ENCODE results near the gene SMARCC2. TPM values are rescaled to one million over a fixed set of nuclear protein-coding genes. Genes with fewer than 3 reads are reported as not detected.
A peak's percentile ranks its signal among the peaks of the same experiment; 100 is the strongest.

The SMARCC2 gene
- total and polyA plus RNA-seq, 9 of the 15 experiments (the other 6 are each of a cell fraction or from before 2014, with no cell fraction given), result 11.9 to 86.0 (median 36.6) TPM

DNA sequence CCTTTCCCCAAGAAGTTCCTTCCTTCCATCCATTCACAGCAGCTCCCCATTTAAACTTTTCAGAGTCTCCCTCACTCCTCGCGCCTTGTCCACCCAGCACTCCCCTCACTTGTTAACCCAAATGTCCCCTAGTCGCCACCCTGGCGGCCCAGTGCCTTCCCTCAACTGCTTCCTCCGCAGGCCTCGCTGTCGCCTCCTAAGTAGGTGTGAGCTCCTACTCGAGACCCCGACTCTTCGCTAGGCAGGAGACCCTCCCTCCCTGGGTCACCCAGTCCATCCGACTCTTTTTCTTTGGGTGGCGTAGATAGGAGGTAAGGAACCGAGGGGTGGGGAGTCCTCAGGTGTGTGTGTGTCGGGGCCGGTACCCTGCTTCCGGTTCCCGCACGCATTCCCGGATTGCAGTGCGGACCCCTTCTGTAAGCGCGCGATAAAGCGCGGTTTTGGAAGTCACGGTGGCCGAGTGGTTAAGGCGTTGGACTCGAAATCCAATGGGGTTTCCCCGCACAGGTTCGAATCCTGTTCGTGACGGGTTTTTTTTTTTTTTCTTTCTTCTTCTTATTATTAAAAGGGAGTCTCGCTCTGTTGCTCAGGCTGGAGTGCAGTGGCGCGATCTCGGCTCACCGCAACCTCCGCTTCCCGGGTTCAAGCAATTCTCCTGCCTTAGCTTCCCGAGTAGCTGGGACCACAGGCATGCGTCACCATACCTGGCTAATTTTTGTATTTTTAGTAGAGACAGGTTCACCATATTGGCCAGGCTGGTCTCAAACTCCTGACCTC is 823 bp upstream of the SMARCC2 start (continued):
- TF ChIP-seq EP400 (IDR thresholded peaks at IDR 0.05) (peak; percentile 74), ATF1 (CRISPR knock-in tag; IDR thresholded peaks at IDR 0.05) (no peak), ATF1 (tag; IDR thresholded peaks at IDR 0.05) (peak; percentile 58), WHSC1 (IDR thresholded peaks at IDR 0.05; ENCODE audit: low read length) (no peak), TAF7 (tag; IDR thresholded peaks at IDR 0.05) (0 out of 2 replicates have a peak, but pooled peaks have one; percentile 42), NEUROD1 (IDR thresholded peaks at IDR 0.05; ENCODE audit: borderline replicate concordance, low read depth, low read length, partially characterized antibody) (peak; percentile 20), ETV6 (IDR thresholded peaks at IDR 0.05; ENCODE audit: borderline replicate concordance in 1 of 2, low read depth in 2 of 2, low read length in 1 of 2) (no peak), ETV6 (CRISPR knock-in tag; IDR thresholded peaks at IDR 0.05; ENCODE audit: borderline replicate concordance) (no peak), ELF2 (CRISPR knock-in tag; IDR thresholded peaks at IDR 0.05) (peak; percentile 76; the same call in 1 of the 2 replicates), ERF (CRISPR knock-in tag; IDR thresholded peaks at IDR 0.05) (no peak), ARNT (IDR thresholded peaks at IDR 0.05) (peak; percentile 82 to 83), DMBX1 (CRISPR knock-in tag; IDR thresholded peaks at IDR 0.05; ENCODE audit: borderline replicate concordance) (no peak), BHLHE40 (IDR thresholded peaks at IDR 0.05; ENCODE audit: low read length) (no peak)
- TF ChIP-seq, protein P1, sequence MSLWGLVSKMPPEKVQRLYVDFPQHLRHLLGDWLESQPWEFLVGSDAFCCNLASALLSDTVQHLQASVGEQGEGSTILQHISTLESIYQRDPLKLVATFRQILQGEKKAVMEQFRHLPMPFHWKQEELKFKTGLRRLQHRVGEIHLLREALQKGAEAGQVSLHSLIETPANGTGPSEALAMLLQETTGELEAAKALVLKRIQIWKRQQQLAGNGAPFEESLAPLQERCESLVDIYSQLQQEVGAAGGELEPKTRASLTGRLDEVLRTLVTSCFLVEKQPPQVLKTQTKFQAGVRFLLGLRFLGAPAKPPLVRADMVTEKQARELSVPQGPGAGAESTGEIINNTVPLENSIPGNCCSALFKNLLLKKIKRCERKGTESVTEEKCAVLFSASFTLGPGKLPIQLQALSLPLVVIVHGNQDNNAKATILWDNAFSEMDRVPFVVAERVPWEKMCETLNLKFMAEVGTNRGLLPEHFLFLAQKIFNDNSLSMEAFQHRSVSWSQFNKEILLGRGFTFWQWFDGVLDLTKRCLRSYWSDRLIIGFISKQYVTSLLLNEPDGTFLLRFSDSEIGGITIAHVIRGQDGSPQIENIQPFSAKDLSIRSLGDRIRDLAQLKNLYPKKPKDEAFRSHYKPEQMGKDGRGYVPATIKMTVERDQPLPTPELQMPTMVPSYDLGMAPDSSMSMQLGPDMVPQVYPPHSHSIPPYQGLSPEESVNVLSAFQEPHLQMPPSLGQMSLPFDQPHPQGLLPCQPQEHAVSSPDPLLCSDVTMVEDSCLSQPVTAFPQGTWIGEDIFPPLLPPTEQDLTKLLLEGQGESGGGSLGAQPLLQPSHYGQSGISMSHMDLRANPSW (CRISPR knock-in tag; IDR thresholded peaks at IDR 0.05), result no peak
- TF ChIP-seq, protein P2, sequence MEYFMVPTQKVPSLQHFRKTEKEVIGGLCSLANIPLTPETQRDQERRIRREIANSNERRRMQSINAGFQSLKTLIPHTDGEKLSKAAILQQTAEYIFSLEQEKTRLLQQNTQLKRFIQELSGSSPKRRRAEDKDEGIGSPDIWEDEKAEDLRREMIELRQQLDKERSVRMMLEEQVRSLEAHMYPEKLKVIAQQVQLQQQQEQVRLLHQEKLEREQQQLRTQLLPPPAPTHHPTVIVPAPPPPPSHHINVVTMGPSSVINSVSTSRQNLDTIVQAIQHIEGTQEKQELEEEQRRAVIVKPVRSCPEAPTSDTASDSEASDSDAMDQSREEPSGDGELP (CRISPR knock-in tag; IDR thresholded peaks at IDR 0.05; ENCODE audit: borderline replicate concordance), result peak; percentile 77
- TF ChIP-seq, protein P3, sequence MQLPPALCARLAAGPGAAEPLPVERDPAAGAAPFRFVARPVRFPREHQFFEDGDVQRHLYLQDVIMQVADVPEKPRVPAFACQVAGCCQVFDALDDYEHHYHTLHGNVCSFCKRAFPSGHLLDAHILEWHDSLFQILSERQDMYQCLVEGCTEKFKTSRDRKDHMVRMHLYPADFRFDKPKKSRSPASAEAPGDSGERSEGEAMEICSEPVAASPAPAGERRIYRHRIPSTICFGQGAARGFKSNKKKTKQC (CRISPR knock-in tag; IDR thresholded peaks at IDR 0.05), result peak; percentile 72
- TF ChIP-seq, protein P4, sequence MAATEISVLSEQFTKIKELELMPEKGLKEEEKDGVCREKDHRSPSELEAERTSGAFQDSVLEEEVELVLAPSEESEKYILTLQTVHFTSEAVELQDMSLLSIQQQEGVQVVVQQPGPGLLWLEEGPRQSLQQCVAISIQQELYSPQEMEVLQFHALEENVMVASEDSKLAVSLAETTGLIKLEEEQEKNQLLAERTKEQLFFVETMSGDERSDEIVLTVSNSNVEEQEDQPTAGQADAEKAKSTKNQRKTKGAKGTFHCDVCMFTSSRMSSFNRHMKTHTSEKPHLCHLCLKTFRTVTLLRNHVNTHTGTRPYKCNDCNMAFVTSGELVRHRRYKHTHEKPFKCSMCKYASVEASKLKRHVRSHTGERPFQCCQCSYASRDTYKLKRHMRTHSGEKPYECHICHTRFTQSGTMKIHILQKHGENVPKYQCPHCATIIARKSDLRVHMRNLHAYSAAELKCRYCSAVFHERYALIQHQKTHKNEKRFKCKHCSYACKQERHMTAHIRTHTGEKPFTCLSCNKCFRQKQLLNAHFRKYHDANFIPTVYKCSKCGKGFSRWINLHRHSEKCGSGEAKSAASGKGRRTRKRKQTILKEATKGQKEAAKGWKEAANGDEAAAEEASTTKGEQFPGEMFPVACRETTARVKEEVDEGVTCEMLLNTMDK (IDR thresholded peaks at IDR 0.05; ENCODE audit: borderline replicate concordance, insufficient read depth, low read depth, low read length, poor library complexity, severe bottlenecking), result no peak
- TF ChIP-seq, protein P5, sequence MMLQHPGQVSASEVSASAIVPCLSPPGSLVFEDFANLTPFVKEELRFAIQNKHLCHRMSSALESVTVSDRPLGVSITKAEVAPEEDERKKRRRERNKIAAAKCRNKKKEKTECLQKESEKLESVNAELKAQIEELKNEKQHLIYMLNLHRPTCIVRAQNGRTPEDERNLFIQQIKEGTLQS (IDR thresholded peaks at IDR 0.05), result peak; percentile 57; the same call in 1 of the 2 replicates
- TF ChIP-seq, protein P5 (CRISPR knock-in tag; conservative IDR thresholded peaks at IDR 0.05), result no peak; the same call in 1 of the 2 replicates
- TF ChIP-seq, protein P6, sequence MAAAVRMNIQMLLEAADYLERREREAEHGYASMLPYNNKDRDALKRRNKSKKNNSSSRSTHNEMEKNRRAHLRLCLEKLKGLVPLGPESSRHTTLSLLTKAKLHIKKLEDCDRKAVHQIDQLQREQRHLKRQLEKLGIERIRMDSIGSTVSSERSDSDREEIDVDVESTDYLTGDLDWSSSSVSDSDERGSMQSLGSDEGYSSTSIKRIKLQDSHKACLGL (CRISPR knock-in tag; IDR thresholded peaks at IDR 0.05; ENCODE audit: borderline replicate concordance, poor library complexity, severe bottlenecking), result no peak

Data from K562 (cell line).